ENCODE measurements around the gene SNPH. TPM values are rescaled to one million over a fixed set of nuclear protein-coding genes. Genes with fewer than 3 reads are reported as not detected.
"Not testable (repeated sequence)": the region's sequence is repeated elsewhere in the genome, so short reads cannot be mapped to it uniquely, and the experiment has no call there.

SNPH gene
- total RNA-seq, 2 experiments from 2014 or later, result 12.8 to 13.0 TPM

GRCh38 chr20:1242530-1242929 is 23.6 kb upstream of the SNPH start:
- no peak for ATAC-seq (ENCODE audit: poor library complexity)
- POLR2A ChIA-PET, result interaction anchor here (0.9 kb wide), 1 partner anchor 45 kb away, joined by 3 read pairs; no protein-coding TSS in a partner anchor
- no peaks in the 10 kb centered on the region for H3K36me3 Mint-ChIP-seq (ENCODE audit: low read depth)

GRCh38 chr20:1245578-1245977 is 20.5 kb upstream of the SNPH start:
- Mint-ChIP-seq H3K4me3 (no peak overlapping the region), H3K4me1 (ENCODE audit: low read depth) (no peaks in the 10 kb centered on the region), H3K27me3 (peaks cover 7% of the 10 kb centered on the region), H3K27ac (no peak overlapping the region), H3K9me3 (no peaks in the 10 kb centered on the region), H3K36me3 (ENCODE audit: low read depth) (no peaks in the 10 kb centered on the region)
- ChIA-PET POLR2A (no interaction called here), CTCF (no interaction called here)
- no peaks in the 10 kb centered on the region for H3K36me3 ChIP-seq (ENCODE audit: insufficient read depth, low read length)
- H3K4me3 ChIP-seq (ENCODE audit: low read length), result no peak overlapping the region
- DNase-seq (no peak), ATAC-seq (ENCODE audit: poor library complexity) (no peak)
- no peaks in the 10 kb centered on the region for H3K4me1 ChIP-seq (ENCODE audit: insufficient read depth, low read length)
- H3K27ac ChIP-seq (ENCODE audit: low read depth in 1 of 2, low read length in 2 of 2), result no peak overlapping the region
- no peak for TF ChIP-seq CTCF (IDR thresholded peaks at IDR 0.05)
- intact Hi-C loops (cut with DNase I, micrococcal nuclease), result no loop called here
- no peaks in the 10 kb centered on the region for H3K9me3 ChIP-seq (ENCODE audit: control insufficient read depth in 1 of 2, insufficient read depth in 1 of 2, low read length in 2 of 2)
- peaks cover 0 to 10% of the 10 kb centered on the region in 2 experiments for H3K27me3 ChIP-seq (ENCODE audit: control insufficient read depth in 1 of 2, insufficient read depth in 2 of 2, low read length in 2 of 2)

More at GRCh38 chr20:1242530-1242929, 23.6 kb upstream of the SNPH start:
- no peak for DNase-seq
- no peaks in the 10 kb centered on the region for H3K4me1 Mint-ChIP-seq (ENCODE audit: low read depth)
- H3K27me3 Mint-ChIP-seq, result peaks cover 7% of the 10 kb centered on the region
- Histone ChIP-seq H3K4me3 (ENCODE audit: low read length) (no peak overlapping the region), H3K4me1 (ENCODE audit: insufficient read depth, low read length) (no peaks in the 10 kb centered on the region), H3K9me3 (ENCODE audit: control insufficient read depth in 1 of 2, insufficient read depth in 1 of 2, low read length in 2 of 2) (no peaks in the 10 kb centered on the region), H3K27me3 (ENCODE audit: control insufficient read depth in 1 of 2, insufficient read depth in 2 of 2, low read length in 2 of 2) (peaks cover 0 to 12% of the 10 kb centered on the region in 2 experiments), H3K27ac (ENCODE audit: low read depth in 1 of 2, low read length in 2 of 2) (no peak overlapping the region), H3K36me3 (ENCODE audit: insufficient read depth, low read length) (no peaks in the 10 kb centered on the region)
- intact Hi-C loops (cut with DNase I, micrococcal nuclease), result no loop called here
- no peak overlapping the region for H3K27ac Mint-ChIP-seq
- CTCF ChIA-PET, result no interaction called here
- no peaks in the 10 kb centered on the region for H3K9me3 Mint-ChIP-seq
- no peak overlapping the region for H3K4me3 Mint-ChIP-seq
- no peak for TF ChIP-seq CTCF (IDR thresholded peaks at IDR 0.05)

GRCh38 chr20:1247689-1248088 is 18.4 kb upstream of the SNPH start:
- Histone ChIP-seq H3K36me3 (ENCODE audit: insufficient read depth, low read length) (no peaks in the 10 kb centered on the region), H3K9me3 (ENCODE audit: control insufficient read depth in 1 of 2, insufficient read depth in 1 of 2, low read length in 2 of 2) (no peaks in the 10 kb centered on the region), H3K27me3 (ENCODE audit: control insufficient read depth in 1 of 2, insufficient read depth in 2 of 2, low read length in 2 of 2) (no peaks in the 10 kb centered on the region), H3K4me1 (ENCODE audit: insufficient read depth, low read length) (no peaks in the 10 kb centered on the region), H3K27ac (ENCODE audit: low read depth in 1 of 2, low read length in 2 of 2) (no peak overlapping the region), H3K4me3 (ENCODE audit: low read length) (no peak overlapping the region)
- H3K27me3 Mint-ChIP-seq, result no peaks in the 10 kb centered on the region
- DNase-seq (no peak), ATAC-seq (ENCODE audit: poor library complexity) (no peak)
- H3K9me3 Mint-ChIP-seq, result no peaks in the 10 kb centered on the region
- CTCF ChIA-PET, result interaction anchor here (0.7 to 1.1 kb wide), 2 partner anchors 8 to 1323 kb away, joined by 3 to 5 read pairs; no protein-coding TSS in a partner anchor
- H3K27ac Mint-ChIP-seq, result no peak overlapping the region
- intact Hi-C loops (cut with DNase I, micrococcal nuclease), result no loop called here
- no peaks in the 10 kb centered on the region for H3K36me3 Mint-ChIP-seq (ENCODE audit: low read depth)
- TF ChIP-seq CTCF (IDR thresholded peaks at IDR 0.05), result no peak
- POLR2A ChIA-PET, result interaction anchor here (0.9 to 1.1 kb wide), 2 partner anchors 17 to 22 kb away, joined by 3 read pairs; partner anchors contain the start of gene RAD21L1
- H3K4me1 Mint-ChIP-seq (ENCODE audit: low read depth), result peaks cover 8% of the 10 kb centered on the region
- H3K4me3 Mint-ChIP-seq, result no peak overlapping the region

GRCh38 chr20:1250282-1250681 is 15.8 kb upstream of the SNPH start:
- H3K27ac Mint-ChIP-seq, result not testable (repeated sequence)

More at GRCh38 chr20:1250282-1250681, 15.8 kb upstream of the SNPH start:
- POLR2A ChIA-PET; H3K9me3 ChIP-seq (ENCODE audit: control insufficient read depth in 1 of 2, insufficient read depth in 1 of 2, low read length in 2 of 2); H3K27me3 ChIP-seq (ENCODE audit: control insufficient read depth in 1 of 2, insufficient read depth in 2 of 2, low read length in 2 of 2); H3K9me3 Mint-ChIP-seq; H3K4me3 Mint-ChIP-seq; H3K36me3 Mint-ChIP-seq (ENCODE audit: low read depth); H3K36me3 ChIP-seq (ENCODE audit: insufficient read depth, low read length); H3K4me3 ChIP-seq (ENCODE audit: low read length); ATAC-seq (ENCODE audit: poor library complexity); H3K27ac ChIP-seq (ENCODE audit: low read depth in 1 of 2, low read length in 2 of 2); DNase-seq; H3K4me1 Mint-ChIP-seq (ENCODE audit: low read depth); H3K4me1 ChIP-seq (ENCODE audit: insufficient read depth, low read length); intact Hi-C loops (cut with DNase I, micrococcal nuclease); H3K27me3 Mint-ChIP-seq: not testable (repeated sequence)
- CTCF ChIA-PET, result interaction anchor here (1.2 kb wide), 1 partner anchor 253 kb away, joined by 3 read pairs; no protein-coding TSS in a partner anchor

Data from CD4-positive, alpha-beta T cell (primary cell).